HG02571 (cell line): Measurements from ENCODE around the gene GPATCH2.
"Not testable (repeated sequence)": the region's sequence is repeated elsewhere in the genome, so short reads cannot be mapped to it uniquely, and the experiment has no call there.

Experiments used
- ATAC-seq: cut with Tn5 transposase; IDR thresholded peaks from one replicate; pipeline ENCODE4 v1.9.1; 2021; ENCODE audit warnings: mild to moderate bottlenecking, moderate library complexity; ENCODE audit not compliant: unreplicated experiment

Gene GPATCH2

GRCh38 chr1:217526636-217527035, 104.3 kb downstream of the GPATCH2 start:
- no peak for ATAC-seq

DNA sequence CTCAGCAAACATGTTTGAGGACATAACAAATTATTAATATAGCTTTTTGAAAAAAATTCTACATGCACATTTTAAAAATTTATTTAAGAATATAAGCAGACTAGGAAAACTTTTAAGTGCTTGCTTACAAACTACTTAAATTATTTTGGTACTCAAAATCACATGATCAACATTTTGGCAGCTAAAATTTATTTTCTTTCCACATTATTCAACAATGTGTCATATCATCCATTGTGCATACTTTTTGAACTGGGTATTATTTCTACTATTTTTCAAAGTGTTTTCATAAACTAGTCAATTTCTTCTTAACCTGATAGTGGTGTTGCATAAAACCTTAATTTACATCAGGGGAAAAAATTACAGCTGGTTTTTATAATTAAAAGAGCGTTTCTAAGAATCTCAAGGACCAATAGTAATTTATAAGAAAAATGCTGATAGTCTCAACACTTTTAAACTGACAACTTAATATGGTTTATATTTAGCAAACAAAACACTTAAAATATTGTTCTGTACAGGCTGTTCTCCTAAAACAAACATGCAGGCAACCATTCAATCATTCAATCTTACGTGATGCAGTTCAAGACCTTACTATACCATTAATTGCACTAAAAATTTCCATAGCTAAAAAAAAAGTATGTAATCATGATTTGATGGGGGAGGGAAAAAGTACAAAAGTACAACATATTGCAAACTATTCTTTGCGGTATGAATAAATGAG, 105.0 kb downstream of the GPATCH2 start:
- ATAC-seq, result no peak

DNA sequence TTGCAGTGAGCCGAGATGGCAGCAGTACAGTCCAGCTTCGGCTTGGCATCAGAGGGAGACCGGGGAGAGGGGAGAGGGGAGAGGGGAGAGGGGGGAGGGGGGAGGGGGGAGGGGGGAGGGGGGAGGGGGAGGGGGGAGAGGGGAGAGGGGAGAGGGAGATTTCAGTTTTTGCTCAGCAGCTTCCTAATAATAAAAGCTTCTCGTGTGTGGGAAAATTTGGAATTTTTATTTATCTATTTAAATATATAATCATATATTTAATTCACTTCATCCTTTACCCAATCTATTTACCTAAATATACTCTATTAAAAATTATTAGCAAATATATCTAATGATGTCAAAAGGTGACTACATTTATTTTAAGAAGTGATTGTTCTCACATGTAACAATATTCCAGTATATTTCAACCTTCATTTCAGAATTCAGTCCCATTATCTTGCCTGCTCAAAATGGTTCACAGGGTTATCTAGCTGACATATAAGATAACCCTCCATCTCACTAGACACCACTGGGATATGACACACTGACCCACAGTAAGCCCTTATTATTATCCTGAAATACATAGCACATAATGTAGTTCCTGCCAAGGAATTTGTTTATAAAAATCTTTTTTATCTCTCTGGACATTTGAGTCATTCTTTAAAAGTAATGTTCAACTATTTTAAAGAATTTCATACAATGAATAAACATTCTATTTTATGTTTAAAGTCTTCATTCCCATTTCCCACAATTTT, 105.9 kb downstream of the GPATCH2 start:
- ATAC-seq, result no peak

- ATAC-seq, result not testable (repeated sequence)
These were observed 107.0 kb downstream of the GPATCH2 start for GRCh38 chr1:217523921-217524320.

GRCh38 chr1:217522277-217522676, 108.6 kb downstream of the GPATCH2 start:
- ATAC-seq, result no peak

GRCh38 chr1:217521317-217521716, 109.6 kb downstream of the GPATCH2 start:
- ATAC-seq, result no peak

GRCh38 chr1:217506878-217507277, 124.0 kb downstream of the GPATCH2 start:
- ATAC-seq, result no peak

DNA sequence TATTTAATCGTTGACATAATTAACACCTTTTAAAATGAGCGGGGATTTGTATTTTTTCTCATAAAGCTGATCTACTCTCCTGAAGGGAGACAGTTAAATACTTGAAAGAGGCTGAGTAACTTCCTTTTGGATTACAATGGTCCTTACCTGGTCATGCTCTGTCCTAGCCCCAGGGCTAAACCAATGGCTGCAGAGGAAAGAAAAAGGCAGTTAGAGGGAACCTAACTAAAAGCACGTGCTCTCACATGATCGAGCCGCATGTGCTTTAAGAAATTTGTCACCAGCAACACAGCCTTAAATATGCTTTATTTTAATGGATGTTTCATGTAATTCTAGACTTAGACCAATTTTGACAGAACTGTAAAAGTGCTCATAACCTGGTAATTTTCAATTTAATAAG, 132.7 kb downstream of the GPATCH2 start:
- no peak for ATAC-seq

DNA sequence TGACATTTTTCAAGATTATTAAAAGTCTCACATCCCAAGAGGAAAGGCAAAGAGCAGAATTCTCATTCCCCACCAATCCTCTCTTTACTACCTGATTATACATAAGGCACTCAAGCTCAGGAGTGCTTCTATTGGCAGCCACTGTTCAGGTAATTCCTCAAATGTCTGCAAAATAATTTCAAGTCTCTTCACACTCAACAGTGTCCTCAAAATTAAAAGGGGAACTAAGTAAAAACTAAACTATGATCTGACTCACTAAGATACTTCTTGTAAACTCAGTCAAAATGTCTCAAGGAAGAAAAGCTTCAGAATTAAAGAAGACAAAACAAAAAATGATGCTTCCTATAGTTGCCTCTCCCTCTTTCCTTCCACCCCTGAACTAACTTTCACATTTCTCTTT, 135.6 kb downstream of the GPATCH2 start:
- ATAC-seq, result peak; percentile 95

- peak; percentile 59 for ATAC-seq
These were observed 136.1 kb downstream of the GPATCH2 start for GRCh38 chr1:217494767-217495166.

DNA sequence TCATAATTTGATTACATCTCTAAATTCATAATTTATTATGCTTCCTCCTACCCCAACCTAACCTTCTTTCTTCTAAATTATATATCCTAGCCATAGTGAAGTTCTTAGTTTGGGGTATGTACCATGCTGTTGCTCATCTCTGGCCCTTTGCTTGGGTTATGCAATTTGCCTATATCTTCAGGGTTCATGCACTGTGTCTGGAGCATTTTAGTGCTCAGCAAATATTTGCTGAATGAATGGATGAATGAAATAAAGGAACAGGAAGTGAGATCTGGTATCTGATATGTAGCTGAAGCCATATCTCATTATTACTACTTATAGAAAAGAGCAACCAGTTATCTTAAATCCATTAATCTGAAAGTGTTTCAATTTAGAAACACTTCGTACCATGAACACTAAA, 137.6 kb downstream of the GPATCH2 start:
- ATAC-seq, result no peak

DNA sequence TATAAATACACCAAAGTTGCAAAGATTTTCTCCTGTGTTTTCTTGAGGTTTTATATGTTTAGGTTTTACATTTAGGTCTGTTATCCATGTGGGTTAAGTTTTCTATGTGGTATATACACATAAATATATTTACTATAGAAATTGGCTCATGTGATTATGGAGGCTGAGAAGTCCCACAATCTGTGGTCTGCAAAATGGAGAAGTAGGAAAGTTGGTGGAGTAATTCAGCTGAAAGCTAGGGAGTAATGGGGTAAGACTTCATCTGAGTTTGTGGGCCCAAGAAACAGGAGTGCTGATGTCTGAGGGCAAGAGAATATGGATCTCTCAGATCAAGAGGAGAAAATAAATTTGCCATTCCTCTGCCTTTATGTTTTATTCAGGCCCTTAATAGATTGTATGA, 146.0 kb downstream of the GPATCH2 start:
- ATAC-seq, result no peak

GRCh38 chr1:217482356-217483102, 148.4 kb downstream of the GPATCH2 start:
- ATAC-seq, result peak; percentile 99

DNA sequence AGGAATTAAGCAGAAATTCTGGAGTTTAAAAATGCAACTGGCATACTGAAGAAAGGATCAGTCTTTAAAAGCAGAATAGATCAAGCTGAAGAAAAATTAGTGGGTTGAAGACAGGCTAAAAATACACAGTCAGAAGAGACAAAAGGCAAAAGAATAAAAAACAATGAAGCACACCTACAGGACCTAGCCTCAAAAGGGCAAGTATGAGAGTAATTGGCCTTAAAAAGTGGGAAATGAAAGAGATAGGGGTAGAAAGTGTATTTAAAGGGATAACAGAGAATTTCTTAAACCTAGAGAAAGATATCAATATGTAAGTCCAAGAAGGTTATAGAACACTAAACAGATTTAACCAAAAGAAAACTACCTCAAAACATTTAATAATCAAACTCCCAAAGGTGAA, 152.4 kb downstream of the GPATCH2 start:
- no peak for ATAC-seq

GRCh38 chr1:217472915-217473314, 158.0 kb downstream of the GPATCH2 start:
- ATAC-seq, result no peak

DNA sequence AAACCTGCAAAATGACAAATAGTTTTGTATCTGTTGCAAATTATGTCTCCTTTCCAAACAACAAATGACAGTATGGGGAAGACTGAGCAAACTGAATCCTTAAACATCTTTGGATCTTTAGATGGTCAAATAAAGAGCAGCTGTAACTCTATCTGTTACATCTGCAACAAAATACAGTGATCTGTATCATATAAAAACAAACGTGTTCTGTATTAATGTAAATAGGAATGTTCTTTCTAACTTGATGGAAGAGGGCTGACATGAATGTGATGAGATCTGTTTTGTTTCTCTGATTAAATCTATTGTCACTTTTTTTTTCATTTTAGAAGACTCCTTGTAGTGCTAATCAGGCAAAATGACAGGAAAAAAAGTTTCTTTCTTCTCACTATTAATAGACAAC, 159.5 kb downstream of the GPATCH2 start:
- ATAC-seq, result no peak

DNA sequence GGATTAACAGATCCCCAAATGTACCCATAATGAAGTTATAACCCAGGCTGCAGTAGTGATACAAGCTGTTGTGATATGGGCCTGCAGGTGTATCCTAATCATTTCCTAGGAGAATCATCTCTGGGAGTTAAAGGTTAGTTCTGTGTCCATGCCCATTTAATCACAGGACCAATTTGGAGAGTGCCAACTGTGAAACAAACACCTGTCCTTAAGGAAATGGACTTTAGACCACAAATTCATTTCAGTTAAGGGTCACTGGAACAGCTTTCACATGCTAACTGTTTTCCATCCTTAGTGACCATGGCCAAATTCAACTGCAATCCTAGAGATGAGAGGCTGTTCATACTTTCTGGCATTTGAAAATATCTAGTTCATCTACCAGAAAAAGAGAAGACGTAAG, 160.9 kb downstream of the GPATCH2 start:
- no peak for ATAC-seq

GRCh38 chr1:217465102-217465501, 165.8 kb downstream of the GPATCH2 start:
- ATAC-seq, result no peak

DNA sequence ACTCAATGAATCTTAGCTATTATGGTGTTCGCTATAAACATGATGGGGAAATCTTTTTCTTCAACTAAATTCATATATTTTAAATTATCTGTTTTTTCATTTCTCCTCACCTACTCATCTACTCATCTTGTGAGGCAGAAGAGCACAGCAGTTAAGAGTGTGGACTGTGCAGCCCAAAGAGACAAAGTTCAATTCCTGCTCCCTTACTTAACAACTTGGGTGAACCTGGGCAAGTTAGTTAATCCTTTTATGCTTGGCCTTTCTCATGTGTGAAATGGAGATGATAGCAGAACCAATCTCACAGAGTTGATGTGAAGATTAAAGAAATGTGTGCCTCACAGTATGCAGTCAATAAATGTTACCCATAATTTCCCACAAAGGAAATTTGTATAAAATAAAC, 168.2 kb downstream of the GPATCH2 start:
- ATAC-seq, result no peak

GRCh38 chr1:217462159-217462558, 168.7 kb downstream of the GPATCH2 start:
- no peak for ATAC-seq

- no peak for ATAC-seq
These were observed 173.9 kb downstream of the GPATCH2 start for GRCh38 chr1:217457016-217457415.

DNA sequence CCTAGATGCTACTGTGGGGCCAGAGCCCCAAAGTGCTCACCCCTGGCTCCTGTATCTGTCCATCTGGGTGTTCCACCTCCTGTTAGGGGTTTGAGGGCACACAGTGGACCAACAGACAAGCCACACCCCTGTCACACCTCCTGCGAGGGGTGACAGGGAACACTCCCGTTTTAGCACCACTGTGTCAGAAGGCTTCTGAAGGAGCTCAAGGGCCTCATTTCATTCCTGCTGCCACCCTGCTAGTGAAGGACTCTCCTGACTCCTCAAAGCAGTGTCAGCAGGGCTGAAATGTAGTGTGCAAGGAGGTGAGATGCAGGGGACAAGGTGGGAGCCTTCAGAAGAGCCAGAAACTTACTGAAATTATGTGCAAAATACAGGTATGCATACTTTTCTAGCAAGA, 174.6 kb downstream of the GPATCH2 start:
- no peak for ATAC-seq
